GM19351 (cell line): Measurements from ENCODE around the gene HOXB7.

Experiments
- ATAC-seq: cut with Tn5 transposase; IDR thresholded peaks from one replicate; pipeline ENCODE4 v1.9.1; 2021; ENCODE audit warnings: mild to moderate bottlenecking, moderate library complexity; ENCODE audit not compliant: unreplicated experiment

Gene HOXB7

DNA sequence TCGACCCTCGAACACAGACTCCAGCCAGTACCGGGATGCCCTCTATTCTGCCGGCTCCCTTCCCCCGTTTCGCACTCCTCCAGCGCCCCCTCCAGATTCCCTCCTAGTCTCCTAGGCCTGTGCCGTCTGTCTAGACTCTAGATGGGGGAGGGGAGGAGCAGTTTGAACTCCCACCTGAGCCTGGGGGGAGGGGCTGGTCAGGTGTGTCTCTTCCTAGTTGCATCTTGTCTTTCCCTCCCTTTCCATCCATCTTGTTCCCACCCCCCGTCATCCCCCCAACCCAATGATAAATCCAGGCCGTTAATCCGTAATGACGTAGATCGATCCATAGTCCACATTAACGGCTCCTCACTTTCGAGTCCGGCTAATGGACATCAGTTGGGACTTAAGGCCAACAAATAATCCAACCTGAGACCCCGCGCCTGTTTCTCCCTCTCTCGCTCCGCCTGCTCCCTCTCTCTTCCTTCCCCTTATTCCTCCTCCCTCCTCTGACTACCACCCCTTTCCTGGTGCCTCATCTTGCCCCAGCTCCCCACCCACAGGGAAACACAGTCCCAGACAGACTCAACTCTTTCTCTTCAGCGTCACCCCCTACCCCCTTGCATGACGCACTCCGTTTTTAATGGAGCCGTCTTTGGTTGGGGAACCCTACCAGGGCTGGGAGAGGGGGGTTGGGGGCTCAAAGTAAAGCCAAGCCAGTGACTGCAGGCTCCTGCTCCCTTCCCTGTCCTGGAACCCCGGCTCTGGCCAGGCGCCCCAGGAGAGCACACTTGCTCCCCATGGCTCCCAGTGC, 13.9 kb downstream of the HOXB7 start:
- no peak for ATAC-seq

GRCh38 chr17:48596000-48596734, 14.7 kb downstream of the HOXB7 start:
- no peak for ATAC-seq

GRCh38 chr17:48595278-48595999, 15.4 kb downstream of the HOXB7 start:
- no peak for ATAC-seq

DNA sequence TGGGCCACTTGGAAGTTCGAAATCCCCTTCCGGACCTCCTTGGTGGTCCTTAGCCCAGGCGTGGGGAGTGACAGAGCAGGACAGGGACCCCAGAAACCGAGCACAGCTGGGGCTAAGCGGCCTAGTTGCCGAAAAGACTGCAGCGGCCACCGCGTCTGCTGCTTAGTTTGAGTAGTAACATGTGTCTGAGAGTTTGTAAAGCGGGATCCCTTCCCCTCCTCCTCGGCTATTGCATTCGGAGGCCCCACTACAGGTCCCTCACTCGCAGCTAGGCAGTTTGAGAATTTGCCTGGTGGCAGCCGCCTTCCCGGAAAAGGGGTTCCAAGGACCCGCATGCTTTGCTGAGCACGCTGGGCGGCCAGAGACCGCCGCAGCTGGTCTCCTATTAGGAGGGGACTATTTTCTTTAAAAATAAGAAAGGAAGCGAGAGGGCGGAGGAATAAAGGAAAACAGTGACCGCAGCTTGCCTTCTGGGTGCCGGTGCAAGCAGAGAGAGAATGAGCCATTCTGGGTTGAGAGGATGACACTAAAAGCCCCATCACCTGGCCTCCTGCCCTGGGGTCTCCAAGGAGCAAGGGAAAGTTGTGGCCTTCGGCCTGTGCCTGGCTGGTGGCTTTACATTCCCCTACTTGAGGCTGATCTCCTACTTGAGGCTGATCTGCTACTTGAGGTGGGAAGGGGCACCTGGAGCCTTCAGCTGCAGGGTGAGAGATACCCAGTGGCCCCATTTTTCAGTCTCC, 16.1 kb downstream of the HOXB7 start:
- ATAC-seq: no peak

DNA sequence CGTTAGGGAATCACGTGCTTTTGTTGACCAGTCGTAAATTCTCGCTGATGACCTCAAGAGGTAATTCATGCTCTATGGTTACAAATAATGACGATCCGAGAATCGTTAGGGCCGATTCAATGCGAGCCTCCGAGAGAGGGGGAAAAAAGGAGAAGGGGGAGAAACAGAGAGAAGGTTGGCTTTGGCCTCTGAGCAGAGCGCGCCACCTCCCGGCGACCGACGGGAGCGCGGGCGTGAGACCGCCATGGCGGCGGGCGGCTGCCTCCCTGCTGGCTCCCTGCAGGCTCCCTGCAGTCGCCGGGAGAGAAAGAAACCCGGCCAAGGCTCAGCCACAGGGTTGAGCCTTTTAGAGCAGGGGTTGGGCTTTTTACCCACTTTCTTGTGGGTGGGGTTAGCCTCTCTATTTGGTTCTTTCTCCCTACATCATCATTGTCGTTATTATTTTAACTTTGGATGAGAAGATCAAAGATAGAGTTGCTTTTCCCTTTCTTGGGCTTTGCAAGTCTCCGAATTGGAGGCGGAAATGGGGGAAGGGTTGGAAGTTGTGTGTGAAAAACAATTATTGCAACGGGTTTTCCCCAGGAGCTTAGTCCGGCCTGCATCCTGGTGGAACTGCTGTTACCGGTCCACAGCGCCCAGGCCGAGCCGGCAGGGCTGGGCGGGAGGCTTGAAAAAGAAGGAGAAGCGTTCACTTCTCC, 16.8 kb downstream of the HOXB7 start:
- ATAC-seq: no peak

DNA sequence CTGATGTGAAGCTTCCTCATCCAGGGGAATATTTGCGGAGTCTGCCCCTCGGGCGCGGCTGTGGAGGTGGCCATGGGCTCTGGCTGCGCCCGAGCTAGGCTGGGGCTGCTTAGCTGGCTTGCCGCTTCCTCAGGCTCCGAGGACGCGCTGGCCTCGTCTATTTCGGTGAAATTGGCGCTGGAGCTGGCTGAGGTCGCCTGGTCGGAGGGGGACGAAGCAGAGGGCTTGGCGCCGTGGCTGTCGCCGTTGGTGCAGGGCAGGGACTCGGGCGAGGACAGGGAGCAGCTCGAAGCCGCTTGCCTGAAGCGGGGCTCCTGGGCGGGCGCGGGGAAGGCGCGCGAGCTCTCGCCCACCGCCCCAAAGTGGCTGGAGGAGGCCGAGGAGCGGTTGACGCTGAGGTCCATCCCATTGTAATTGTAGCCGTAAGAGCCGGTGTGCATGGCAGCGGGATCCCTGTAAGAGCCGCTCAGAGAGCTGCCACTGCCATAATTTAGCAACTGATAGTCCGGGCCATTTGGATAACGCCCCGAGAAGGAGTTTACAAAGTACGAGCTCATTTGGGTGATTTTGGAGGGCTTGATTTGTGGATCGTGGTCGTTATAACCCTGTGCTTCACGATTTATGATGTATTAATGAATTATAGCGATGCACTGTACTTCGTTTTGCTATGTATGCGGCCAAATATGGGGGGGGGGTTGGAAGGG, 17.5 kb downstream of the HOXB7 start, which contains the start of gene HOXB5:
HOXB5 (minus strand) TSS at position 654 of the 704 bp plus-strand sequence; CDS start at position 557, 97 bp downstream.
- no peak for ATAC-seq

DNA sequence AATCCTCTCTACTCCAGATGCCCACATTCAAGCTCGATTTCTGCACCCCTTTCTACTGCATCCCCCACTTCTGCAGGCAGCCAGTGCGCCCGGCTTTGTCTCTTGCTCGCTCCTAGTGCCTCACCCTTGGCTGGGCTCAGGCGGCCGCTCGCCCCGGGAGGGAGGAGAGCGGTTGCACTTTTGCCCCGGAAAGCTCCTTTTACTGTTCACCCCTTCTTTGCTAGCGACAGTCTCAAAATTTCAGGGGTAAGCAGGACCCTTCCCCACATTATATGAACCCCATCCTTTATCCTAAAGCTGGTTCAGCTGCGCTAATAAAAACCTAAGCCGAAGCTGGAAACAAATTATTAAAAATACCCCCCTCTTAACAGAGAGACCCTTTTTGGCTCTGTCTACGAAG, 18.2 kb downstream of the HOXB7 start:
- ATAC-seq: no peak

- ATAC-seq: no peak
Observed at GRCh38 chr17:48592057-48592514, 18.7 kb downstream of the HOXB7 start.

- no peak for ATAC-seq
Observed at GRCh38 chr17:48591255-48592056, 19.4 kb downstream of the HOXB7 start.

DNA sequence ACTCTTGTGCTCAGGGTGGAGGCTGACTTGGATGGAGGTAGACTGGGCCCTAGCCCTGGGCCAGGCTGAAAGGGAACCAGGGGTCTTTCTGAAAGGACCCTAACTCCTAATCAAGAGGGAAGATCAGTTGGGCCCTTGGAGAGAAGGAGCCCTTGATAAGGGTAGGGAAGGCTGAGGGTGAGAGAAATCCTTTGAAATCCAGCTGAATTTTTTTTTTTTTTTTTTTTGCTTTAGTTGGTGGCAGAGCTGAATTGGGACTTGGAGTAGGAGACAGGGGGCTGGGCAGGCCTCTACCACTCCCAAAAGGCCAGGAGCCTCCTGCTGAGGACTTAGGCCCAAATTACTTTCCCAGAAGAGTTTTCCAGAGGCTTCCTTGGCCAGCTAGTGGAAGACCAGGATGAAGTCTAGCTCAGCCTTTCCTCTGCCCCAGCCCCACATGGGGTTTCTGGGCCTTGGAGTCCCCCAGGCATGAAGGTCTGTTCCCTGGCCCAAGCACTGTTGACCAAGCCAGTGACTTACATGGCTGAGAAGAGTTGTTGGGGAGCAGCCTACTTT, 20.1 kb downstream of the HOXB7 start:
- no peak for ATAC-seq

- no peak for ATAC-seq
Observed at GRCh38 chr17:48589831-48590606, 20.8 kb downstream of the HOXB7 start, which contains the start of gene HOXB3. HOXB3 (minus strand) TSS chr17:48590241; CDS start chr17:48552474, 37,767 bp downstream.

DNA sequence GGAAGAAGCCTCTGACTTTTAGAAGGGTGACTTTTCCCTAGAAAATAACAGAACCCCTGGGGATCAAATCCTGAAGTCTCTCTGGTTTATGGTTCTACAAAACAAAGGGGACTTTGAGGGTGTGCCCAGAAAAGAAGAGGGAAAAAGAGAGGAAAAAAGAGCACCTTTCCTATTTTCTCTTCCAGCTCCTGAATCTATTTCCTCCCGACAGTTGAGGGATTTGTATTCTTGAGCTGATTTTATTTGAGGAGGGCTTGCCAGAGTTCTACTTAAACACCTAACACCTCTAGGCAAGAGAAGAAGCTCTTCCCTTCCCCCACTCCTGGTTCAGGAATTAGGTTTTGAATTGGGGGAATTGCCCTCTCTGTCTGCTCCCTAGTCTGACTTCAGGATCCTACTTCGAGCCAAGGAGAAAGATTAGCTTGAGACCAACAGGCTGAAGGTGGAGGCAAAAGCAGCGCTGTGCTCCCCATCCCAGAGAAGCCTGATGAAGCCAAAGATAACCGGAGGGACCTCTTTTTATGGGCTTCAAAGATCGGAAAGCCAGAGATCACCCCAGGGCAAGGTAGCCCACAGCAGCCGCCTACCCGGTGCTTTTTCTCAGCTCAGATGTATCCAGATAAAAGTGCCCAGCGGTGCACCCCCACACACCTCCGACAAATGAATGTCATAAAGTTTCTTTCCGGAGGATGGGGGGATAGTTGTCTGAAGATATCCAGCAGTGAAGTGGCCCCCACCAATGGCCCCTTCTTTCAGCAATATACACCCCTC, 21.6 kb downstream of the HOXB7 start:
- ATAC-seq: no peak

GRCh38 chr17:48588528-48588927, 22.3 kb downstream of the HOXB7 start:
- ATAC-seq: no peak

GRCh38 chr17:48588074-48588415, 22.8 kb downstream of the HOXB7 start:
- no peak for ATAC-seq

DNA sequence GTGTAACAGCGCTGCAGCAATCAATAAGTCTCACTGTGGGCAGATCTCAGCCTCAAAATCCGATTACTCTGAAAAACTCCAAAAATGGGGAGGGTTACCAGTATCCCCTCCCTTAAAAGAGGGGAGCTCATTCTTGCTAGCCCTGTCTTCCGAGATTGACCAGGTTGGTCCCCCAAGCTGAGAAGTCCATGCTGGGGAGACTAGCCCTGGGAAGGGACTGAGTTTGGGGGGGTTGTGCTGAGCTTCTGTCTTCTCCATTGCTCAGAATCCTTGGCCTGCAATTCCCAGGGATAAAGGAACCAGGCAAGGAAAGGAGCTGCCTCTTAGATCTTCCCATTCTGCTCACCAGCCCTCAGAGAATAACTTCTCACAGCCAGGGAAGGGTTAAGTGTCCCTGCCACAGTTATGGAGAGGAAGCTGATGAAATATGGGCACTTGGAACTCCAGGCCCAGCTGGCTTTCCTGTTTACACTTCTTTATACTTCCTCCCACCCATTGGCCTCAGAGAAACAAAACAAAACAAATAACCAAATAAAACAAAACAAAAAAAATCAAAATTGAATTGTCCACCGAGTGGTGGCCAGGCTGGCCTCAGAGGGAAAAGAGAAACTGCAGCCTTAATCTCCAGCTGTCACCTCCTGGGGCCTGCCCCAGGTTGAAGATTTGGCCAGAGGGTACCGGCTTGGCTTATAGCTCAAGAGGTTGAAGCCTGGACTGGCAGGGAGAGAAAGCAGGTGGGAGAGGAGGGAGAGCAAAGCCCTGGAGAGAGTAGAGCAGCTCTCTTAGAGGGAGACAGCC, 23.3 kb downstream of the HOXB7 start:
- ATAC-seq: no peak
